ENCODE measurements around the gene TLN1. TPM values are rescaled to one million over a fixed set of nuclear protein-coding genes. Genes with fewer than 3 reads are reported as not detected.

Gene TLN1
- total and polyA plus RNA-seq, 2 of the 8 experiments (the other 6 are each of a cell fraction or from before 2014, with no cell fraction given): 28.1 to 90.1 TPM

- Histone ChIP-seq H4K20me1 (replicated peaks in 1 of 2; ENCODE audit: control insufficient read depth in 1 of 2, insufficient read depth in 2 of 2, low read length in 2 of 2) (no peaks in the 10 kb centered on the region), H3K9me3 (ENCODE audit: insufficient read depth in 2 of 2, low read depth in 1 of 2, low read length in 1 of 2) (no peaks in the 10 kb centered on the region), H3K56ac (replicated peaks; ENCODE audit: insufficient read length, low read depth, low read length) (no peak within 1 kb of the TSS), H2BK15ac (ENCODE audit: low read length) (no peak within 1 kb of the TSS), H3K4me2 (ENCODE audit: insufficient read depth in 1 of 2, low read depth in 2 of 2, low read length in 2 of 2) (no peak within 1 kb of the TSS), H3K9ac (replicated peaks in 1 of 4; ENCODE audit: extremely low read depth in 1 of 4, low read depth in 3 of 4, low read length in 3 of 4) (no peak within 1 kb of the TSS), H3K18ac (ENCODE audit: extremely low read depth, low read length) (no peak within 1 kb of the TSS), H2BK20ac (ENCODE audit: low read length) (no peak within 1 kb of the TSS), H3K23ac (ENCODE audit: insufficient read length) (no peak within 1 kb of the TSS), H2AK5ac (ENCODE audit: low read depth, low read length) (no peak within 1 kb of the TSS), H2BK120ac (replicated peaks; ENCODE audit: low read depth, low read length) (no peak within 1 kb of the TSS), H2BK12ac (ENCODE audit: low read depth, low read length) (no peak within 1 kb of the TSS), H4K5ac (ENCODE audit: insufficient read length, low read depth, low read length) (no peak within 1 kb of the TSS), H4K91ac (replicated peaks; ENCODE audit: insufficient read length, low read length) (no peak within 1 kb of the TSS), H4K8ac (ENCODE audit: extremely low read depth, insufficient read depth, low read length) (no peak within 1 kb of the TSS; the same call in 1 of the 2 replicates), H3K4me3 (ENCODE audit: extremely low read depth in 1 of 4, insufficient read depth in 2 of 4, low read depth in 3 of 4, low read length in 4 of 4) (no peak within 1 kb of the TSS), H3K4me1 (replicated peaks in 1 of 4; ENCODE audit: control insufficient read depth in 3 of 4, insufficient read depth in 4 of 4, low read length in 3 of 4) (peaks cover 0 to 7% (median 4%) of the 10 kb centered on the region in 4 experiments; a peak in 6 of 7 replicates), H3K79me1 (ENCODE audit: low read depth, low read length) (peaks cover 4% of the 10 kb centered on the region; the same call in 1 of the 2 replicates), H2BK5ac (ENCODE audit: low read depth, low read length) (no peak within 1 kb of the TSS), H3K79me2 (ENCODE audit: control insufficient read depth in 1 of 2, insufficient read depth in 2 of 2, low read length in 2 of 2) (peaks cover 0 to 17% of the 10 kb centered on the region in 2 experiments; a peak in 2 of 4 replicates), H3K27me3 (replicated peaks in 1 of 4; ENCODE audit: control insufficient read depth in 3 of 4, extremely low read depth in 1 of 4, insufficient read depth in 3 of 4, low read length in 3 of 4) (no peaks in the 10 kb centered on the region), H3K14ac (ENCODE audit: insufficient read length) (no peak within 1 kb of the TSS), H3K4ac (replicated peaks; ENCODE audit: insufficient read length, low read depth, low read length) (no peak within 1 kb of the TSS), H3K23me2 (ENCODE audit: low read depth, low read length) (peaks cover 4% of the 10 kb centered on the region), H2AFZ (ENCODE audit: low read length) (no peak within 1 kb of the TSS), H3K36me3 (ENCODE audit: control insufficient read depth in 2 of 4, insufficient read depth in 4 of 4, low read length in 3 of 4) (peaks cover 3 to 22% (median 15%) of the 10 kb centered on the region in 4 experiments; a peak in 6 of 8 replicates), H3K27ac (ENCODE audit: low read depth, low read length) (no peak within 1 kb of the TSS)
- DNase-seq (ENCODE audit: low read depth in 1 of 2, low spot score in 2 of 2): no peak
- TF ChIP-seq MAFK (IDR thresholded peaks at IDR 0.05; ENCODE audit: low read depth, low read length) (no peak), TAF7 (optimal IDR thresholded peaks at IDR 0.05; ENCODE audit: borderline replicate concordance, low read depth, low read length) (no peak), SRF (IDR thresholded peaks at IDR 0.05; ENCODE audit: low read depth, low read length) (no peak), CBX8 (IDR thresholded peaks at IDR 0.05; ENCODE audit: borderline replicate concordance, low read depth, low read length) (no peak)
- TF ChIP-seq, protein P1, sequence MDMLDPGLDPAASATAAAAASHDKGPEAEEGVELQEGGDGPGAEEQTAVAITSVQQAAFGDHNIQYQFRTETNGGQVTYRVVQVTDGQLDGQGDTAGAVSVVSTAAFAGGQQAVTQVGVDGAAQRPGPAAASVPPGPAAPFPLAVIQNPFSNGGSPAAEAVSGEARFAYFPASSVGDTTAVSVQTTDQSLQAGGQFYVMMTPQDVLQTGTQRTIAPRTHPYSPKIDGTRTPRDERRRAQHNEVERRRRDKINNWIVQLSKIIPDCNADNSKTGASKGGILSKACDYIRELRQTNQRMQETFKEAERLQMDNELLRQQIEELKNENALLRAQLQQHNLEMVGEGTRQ (IDR thresholded peaks at IDR 0.05; ENCODE audit: low read length): no peak
- CTCF ChIA-PET (ENCODE audit: partially characterized antibody): interaction anchor here (0.9 to 3.5 kb wide), 8 partner anchors 13 to 58 kb away, joined by 3 to 27 read pairs (median 4); partner anchors contain the start of genes CREB3, SPAG8 and TLN1
- FAIRE-seq: no peak
- POLR2A ChIA-PET (ENCODE audit: partially characterized antibody): interaction anchor here (1.8 kb wide), 1 partner anchor 59 kb away, joined by 4 read pairs; no protein-coding TSS in a partner anchor
- 64% methylated on average over 3 of the region's 3 CpGs; no CpG with 5 or more reads in 1 of the 2 experiments for WGBS, 2 experiments (ENCODE audit: extremely low coverage in 1 of 2, insufficient coverage in 1 of 2, insufficient read length in 1 of 2, insufficient replicate concordance in 2 of 2, low coverage in 1 of 2, low lambda C conversion rate in 2 of 2, missing lambda C conversion rate in 1 of 2)
Measured at GRCh38 chr9:35754264-35754663, 22.3 kb upstream of the TLN1 start, which contains the start of gene MSMP. Gene MSMP, minus strand, starts transcription at chr9:35754276. Its CDS starts 147 bp downstream, at chr9:35754129.
